HL-60 (cell line): ENCODE data around the gene SLC25A48.

ENCODE experiments used
- DNase-seq, 2 experiments: peaks; one replicate each; pipeline ENCODE4 v3.0.0-alpha.2; 2010 to 2020; ENCODE audit warnings: low read depth in 1 of 2, low spot score in 1 of 2
- H3K27ac ChIP-seq: fragments of 250-450 bp; sonication (Bioruptor Pico); replicated peaks from 2 replicates; pipeline ENCODE4 v1.5.1; 2020; ENCODE audit warnings: mild to moderate bottlenecking, moderate library complexity
- H3K27me3 ChIP-seq: fragments of 250-450 bp; sonication (Bioruptor Pico); 2 replicates; pipeline ENCODE4 v1.5.1; 2021; ENCODE audit warnings: mild to moderate bottlenecking, moderate library complexity; ENCODE audit not compliant: insufficient read depth, poor library complexity, severe bottlenecking
- H3K4me3 ChIP-seq: replicated peaks from 2 replicates; pipeline ENCODE4 v1.5.1; 2011; ENCODE audit warnings: mild to moderate bottlenecking, control low read depth, low read length; ENCODE audit not compliant: insufficient read depth
- CTCF ChIP-seq: IDR thresholded peaks from one replicate; pipeline ENCODE4 v1.5.1; 2011; ENCODE audit warnings: low read length, control low read depth, inconsistent platforms; ENCODE audit not compliant: insufficient read depth
- GABPA ChIP-seq: IDR thresholded peaks from 2 replicates; pipeline ENCODE4 v1.6.1; 2012; ENCODE audit warnings: low read depth
- POLR2AphosphoS5 ChIP-seq: IDR thresholded peaks from 2 replicates; pipeline ENCODE4 v1.6.1; 2012; ENCODE audit warnings: low read depth
- REST ChIP-seq: IDR thresholded peaks from 2 replicates; pipeline ENCODE4 v1.6.1; 2012; ENCODE audit warnings: low read depth; ENCODE audit not compliant: insufficient replicate concordance
- SPI1 ChIP-seq: IDR thresholded peaks from 2 replicates; pipeline ENCODE4 v1.6.1; 2012; ENCODE audit warnings: low read depth, mild to moderate bottlenecking, borderline replicate concordance

Gene SLC25A48

GRCh38 chr5:135825373-135826220 lies 8.9 kb upstream of the SLC25A48 start:
- no peak for TF ChIP-seq GABPA
- no peak for TF ChIP-seq SPI1
- TF ChIP-seq CTCF = no peak
- no peak for DNase-seq
- H3K4me3 ChIP-seq = no peak overlapping the region
- no peak overlapping the region for H3K27ac ChIP-seq
- H3K27me3 ChIP-seq = no peaks in the 10 kb centered on the region

- H3K27me3 ChIP-seq = no peaks in the 10 kb centered on the region
- TF ChIP-seq REST (no peak), CTCF (no peak)
- H3K27ac ChIP-seq = no peak overlapping the region
- H3K4me3 ChIP-seq = no peak overlapping the region
- no peak for DNase-seq
Observed at GRCh38 chr5:135826221-135826525, 8.3 kb upstream of the SLC25A48 start.

- no peak for DNase-seq
Observed at GRCh38 chr5:135826994-135827671, 7.3 kb upstream of the SLC25A48 start.

More at GRCh38 chr5:135826994-135827671, 7.3 kb upstream of the SLC25A48 start:
- no peak for TF ChIP-seq SPI1
- no peak for TF ChIP-seq REST
- no peak for TF ChIP-seq CTCF
- no peak for TF ChIP-seq POLR2AphosphoS5
- TF ChIP-seq GABPA = no peak
- Histone ChIP-seq H3K27me3 (no peaks in the 10 kb centered on the region), H3K4me3 (no peak overlapping the region), H3K27ac (no peak overlapping the region)
